Inflammatory macrophage treated with lipopolysaccharide for 4 hours (primary cell): ENCODE results near the gene ADRM1.

Experiments
- DNase-seq: peaks from one replicate; pipeline ENCODE4 v3.0.0-alpha.2; 2020

ADRM1 gene

DNA sequence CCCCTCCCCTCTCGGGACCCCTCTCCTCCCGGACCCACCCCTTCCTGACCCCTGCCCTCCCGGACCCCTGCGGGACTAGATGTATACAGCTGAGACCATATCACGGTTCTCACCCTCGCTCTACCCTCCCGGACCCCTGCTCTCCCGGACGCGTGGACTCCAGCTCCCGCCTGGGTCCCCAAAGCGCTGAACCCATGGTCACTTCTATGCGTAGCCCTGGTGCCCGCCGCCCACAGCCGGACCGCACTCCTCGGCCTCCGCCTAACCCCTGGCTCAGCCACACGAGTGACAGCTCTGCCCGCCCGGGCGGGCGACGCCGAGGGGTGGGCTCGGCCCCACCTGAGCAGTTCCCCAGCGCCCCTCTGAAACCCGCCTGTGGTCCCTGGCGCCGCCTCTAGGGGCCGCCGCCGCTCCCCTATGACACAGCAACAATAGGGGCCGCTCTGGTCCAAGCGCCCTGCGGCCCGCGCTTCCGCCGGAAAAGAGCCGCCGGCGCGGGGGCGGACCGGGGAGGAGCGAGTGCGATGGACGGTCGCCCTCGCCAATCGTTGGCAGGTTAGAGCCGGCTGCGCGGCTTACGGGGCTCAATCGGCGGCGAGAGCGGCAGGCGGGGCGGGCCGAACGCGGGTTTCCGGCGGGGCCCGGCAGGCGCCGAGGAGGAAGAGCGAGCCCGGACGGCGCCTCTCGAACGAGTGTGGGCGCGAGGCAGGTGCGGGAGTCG, at the start of gene ADRM1:
Gene ADRM1, plus strand, starts transcription at position 657 of the 721 bp plus-strand sequence. CDS start 572 bp downstream, outside the sequence.
- DNase-seq, result peak; percentile 99

DNA sequence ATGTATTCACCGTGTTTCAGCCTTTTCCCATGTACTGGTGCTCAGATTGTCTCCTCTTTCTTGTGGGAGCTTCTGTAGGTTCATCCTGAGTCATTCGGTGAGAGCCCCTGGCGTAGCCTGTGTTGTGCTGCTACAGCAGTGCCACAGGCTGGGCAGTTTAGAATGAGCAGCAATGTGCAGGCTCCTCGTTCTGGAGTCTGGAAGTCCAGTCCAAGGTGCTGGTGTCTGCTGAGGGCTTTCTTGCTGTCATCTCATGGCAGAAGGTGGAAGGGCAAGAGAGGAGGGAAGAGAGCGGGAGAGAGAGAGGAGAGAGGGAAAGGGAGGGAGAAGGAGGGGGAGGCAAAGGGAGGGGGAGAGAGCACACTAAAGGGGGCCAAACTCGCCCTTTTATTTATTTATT, 49.4 kb upstream of the ADRM1 start:
- no peak for DNase-seq

DNA sequence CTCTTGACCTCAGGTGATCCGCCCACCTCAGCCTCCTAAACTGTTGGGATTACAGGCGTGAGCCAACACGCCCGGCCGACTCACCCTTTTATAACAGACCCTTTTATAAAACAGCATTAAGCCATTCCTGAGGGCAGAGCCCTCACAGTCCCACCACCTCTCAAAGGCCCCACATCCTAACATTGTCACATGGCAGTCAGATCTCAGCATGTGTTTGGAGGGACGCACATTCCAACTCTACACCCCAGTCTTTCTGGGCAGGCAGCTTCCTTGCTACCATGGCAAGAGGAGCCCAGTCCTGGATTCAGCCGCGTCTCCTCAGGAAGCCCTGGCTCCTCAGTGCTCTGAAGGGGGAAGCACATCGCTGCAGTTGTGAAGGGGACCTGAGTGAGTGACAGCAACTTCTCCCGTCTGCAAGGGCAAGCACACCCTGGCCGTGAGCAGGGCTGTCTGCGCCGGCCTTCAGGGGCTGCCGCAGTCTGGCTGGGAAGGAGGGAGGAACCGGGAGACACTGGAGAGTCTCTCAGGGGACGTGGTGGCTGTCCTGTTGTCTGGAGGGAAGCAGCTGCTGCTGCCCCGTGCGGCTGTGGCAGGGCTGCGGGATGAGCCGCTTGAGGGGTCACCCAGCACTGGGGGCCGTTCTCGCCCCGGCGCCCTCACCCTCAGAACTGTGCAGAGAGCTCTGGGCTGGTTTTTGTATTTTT, 48.6 kb upstream of the ADRM1 start:
- no peak for DNase-seq

DNA sequence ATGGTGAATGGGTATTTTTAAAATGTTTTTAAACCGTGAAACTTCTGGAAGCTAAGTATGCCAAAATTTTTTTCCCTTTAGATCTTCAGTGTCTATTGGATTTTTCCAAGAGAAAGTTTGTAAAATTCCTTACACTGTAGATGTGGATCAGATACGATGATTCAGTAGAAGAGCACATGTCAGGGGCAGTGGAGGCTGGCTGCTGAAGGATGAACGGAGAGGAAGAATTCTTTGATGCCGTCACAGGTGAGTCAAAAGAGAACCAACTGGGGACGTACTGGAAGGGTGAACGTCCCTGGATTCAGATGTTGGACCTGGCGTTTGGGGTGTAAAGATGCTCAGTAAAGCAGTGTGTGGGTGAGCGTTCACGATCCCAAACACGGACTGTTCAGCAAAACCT, 46.8 kb upstream of the ADRM1 start:
- DNase-seq, result no peak

DNA sequence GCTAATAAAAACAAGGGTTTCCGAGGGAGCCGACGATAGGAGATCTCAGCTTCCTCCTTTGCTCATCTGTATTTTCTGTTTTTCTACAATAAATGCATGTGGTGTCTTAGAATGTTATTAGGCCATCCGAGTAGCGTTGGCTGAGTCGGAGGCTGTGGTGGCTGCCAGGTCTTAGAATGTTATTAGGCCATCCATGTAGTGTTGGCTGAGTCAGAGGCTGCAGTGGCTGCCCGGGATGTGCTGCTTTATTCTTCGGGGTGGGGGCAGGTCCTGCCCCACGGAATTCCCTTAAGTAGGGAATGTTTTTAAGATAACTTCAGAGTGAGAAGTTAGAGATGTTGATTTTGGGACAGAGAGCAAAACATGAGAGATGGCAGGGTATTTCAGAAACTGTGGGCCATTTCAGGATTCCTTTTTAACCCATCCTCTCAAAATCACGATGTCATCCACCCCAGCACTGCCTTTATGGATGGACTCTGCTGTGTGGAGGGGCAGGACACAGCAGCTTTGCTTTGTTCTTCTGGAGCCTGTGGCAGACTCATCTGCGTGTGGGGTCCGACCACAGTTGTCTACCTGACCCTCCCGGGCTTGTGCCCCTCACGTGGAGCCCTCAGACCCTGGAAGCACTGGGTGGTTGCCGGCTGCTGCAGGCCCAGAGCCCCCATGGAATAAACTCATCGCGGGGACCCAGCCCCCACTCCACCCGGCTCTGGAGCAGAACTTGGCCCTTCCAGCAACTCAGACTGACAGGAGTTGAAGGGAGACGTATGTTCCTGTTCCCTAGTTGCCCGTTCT, 44.1 kb upstream of the ADRM1 start:
- DNase-seq, result no peak

- no peak for DNase-seq
These were observed 43.6 kb upstream of the ADRM1 start for GRCh38 chr20:62259294-62259565.

- DNase-seq, result no peak
These were observed 40.7 kb upstream of the ADRM1 start for GRCh38 chr20:62262064-62262463.

GRCh38 chr20:62263396-62263795, 39.4 kb upstream of the ADRM1 start:
- no peak for DNase-seq

- no peak for DNase-seq
These were observed 37.4 kb upstream of the ADRM1 start for GRCh38 chr20:62265365-62265764.

DNA sequence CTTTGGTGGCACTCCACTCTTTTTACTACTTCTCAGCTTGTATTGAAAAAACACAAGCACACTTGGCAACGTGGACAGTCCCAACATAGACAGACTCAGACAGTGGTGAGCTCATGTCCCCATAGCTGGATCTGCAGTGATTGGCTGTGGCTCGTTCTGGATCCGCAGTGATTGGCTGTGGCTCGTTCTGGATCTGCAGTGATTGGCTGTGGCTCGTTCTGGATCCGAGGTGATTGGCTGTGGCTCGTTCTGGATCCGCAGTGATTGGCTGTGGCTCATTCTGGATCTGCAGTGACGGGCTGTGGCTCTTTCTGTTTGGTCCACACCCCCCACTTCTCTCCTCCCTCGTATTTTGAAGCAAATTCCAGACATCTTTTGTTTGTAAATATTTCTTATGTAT, 36.5 kb upstream of the ADRM1 start:
- DNase-seq, result no peak

GRCh38 chr20:62266851-62267250, 35.9 kb upstream of the ADRM1 start:
- DNase-seq, result no peak

DNA sequence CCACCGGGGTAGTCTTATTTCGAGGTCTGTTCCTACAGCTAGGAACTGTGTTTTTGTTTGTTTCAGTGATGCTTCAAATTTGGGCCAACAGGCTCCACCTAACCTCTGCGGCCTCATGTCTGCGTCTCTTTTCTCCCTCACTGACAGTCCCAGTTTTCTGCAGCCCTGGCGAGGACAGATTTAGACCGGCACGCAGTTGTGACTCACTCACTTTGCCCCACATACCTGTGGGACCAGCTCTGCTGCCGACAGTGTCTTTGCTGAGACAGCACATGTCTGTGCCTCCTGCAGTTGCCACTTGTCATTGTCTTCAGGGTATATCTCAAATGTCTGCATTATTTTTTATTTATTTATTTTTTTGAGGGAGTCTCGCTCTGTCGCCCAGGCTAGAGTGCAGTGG, 35.3 kb upstream of the ADRM1 start:
- DNase-seq, result no peak

DNA sequence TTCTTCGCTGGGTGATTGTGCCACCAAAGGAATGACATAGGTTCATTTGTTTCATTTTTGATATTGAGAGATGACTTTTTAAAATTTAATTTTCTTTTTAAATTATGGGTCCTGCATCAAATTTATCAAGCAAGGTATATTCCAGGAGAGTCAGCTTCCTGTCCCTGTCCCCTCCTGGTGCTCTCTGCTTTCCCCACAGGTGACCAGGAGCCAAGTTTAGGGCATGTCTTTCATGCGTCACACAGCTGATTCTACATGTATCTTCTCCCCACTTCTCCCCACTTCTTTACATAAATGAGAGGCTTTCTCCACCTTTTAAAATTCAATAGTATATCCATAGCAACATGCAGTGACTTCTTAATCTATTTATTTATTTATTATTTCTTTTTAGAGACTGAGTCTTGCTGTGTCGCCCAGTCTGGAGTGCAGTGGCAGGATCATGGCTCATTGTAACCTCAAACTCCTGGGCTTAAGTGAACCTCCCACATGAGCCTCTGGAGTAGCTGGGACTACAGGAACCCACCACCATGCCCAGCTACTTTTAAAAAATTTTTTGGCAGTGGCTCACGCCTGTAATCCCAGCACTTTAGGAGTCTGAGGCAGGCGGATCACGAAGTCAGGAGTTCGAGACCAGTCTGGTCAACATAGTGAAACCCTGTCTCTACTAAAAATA, 34.4 kb upstream of the ADRM1 start:
- DNase-seq, result no peak

- DNase-seq, result no peak
These were observed 33.4 kb upstream of the ADRM1 start for GRCh38 chr20:62269378-62269777.

- DNase-seq, result no peak
These were observed 32.9 kb upstream of the ADRM1 start for GRCh38 chr20:62269871-62270270.

GRCh38 chr20:62272200-62272599, 30.6 kb upstream of the ADRM1 start:
- no peak for DNase-seq

GRCh38 chr20:62273416-62273815, 29.4 kb upstream of the ADRM1 start:
- DNase-seq, result no peak

DNA sequence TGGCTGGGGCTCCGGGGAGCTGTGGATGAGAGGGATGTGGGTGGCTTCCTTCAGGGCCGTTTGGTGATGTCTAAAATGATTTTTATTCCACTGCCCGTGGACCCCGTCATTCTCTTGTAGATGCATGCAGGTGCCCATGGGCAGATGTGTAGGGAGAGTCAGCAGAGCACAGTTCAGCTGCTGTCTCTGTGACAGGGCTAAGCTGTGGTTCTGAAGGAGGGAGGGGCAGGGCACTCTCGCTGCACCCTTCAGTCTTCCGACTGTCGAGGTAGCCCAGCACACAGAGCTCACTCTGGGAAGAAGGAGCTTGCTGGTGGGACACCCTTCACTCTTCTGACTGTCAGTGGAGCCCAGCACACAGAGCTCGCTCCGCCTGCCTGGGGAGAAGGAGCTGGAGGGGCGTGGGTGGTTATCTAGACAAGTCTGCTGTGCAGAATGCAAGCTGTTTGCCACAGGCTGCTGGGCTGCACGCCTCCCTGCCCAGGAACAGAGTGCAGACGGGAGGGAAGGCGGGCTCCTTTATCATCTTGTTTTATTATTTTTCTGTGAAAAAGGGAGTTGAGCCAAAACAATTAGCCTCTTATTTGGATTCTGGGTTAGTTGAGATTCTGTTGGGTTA, 28.4 kb upstream of the ADRM1 start:
- no peak for DNase-seq

DNA sequence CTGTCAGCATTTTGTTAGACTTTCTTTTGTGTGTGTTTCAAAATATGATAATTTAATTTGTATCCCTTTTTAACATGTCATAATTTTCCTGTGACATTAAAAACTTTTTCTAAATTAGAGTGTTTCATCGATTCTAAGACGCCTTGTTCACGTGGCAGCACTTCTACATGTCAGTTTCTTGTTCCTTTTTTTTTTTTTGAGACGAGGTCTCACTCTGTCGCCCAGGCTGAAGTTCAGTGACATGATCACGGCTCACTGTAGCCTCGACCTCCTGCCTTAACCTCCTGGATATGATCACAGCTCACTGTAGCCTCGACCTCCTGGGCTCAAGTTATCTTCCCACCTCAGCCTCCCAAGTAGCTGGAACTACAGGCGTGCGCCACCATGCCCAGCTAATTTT, 27.6 kb upstream of the ADRM1 start:
- no peak for DNase-seq

DNA sequence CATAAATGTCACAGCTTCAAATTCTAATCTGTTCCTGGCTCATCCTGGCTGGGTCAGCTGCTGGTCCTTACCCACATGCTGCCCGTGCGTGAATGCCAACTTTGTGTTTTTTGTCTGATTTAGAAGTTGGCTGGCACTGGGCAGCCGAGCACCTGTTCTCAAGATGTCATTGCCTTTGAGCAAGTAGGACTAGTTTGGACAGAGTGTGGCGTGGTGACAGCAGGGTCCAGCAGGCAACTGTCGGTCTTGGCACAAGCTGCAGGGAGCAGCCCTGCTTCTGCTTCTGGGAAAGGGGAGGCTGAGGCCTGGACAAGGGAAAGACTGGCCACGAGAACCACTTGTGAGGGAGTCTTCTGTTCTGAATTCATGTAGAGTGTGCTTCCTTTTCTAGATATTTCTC, 26.4 kb upstream of the ADRM1 start:
- no peak for DNase-seq

- no peak for DNase-seq
These were observed 25.5 kb upstream of the ADRM1 start for GRCh38 chr20:62277253-62277652.

- DNase-seq, result no peak
These were observed 22.5 kb upstream of the ADRM1 start for GRCh38 chr20:62280303-62280702.
